Measurements from ENCODE around the gene ZFP36L1.

DNA sequence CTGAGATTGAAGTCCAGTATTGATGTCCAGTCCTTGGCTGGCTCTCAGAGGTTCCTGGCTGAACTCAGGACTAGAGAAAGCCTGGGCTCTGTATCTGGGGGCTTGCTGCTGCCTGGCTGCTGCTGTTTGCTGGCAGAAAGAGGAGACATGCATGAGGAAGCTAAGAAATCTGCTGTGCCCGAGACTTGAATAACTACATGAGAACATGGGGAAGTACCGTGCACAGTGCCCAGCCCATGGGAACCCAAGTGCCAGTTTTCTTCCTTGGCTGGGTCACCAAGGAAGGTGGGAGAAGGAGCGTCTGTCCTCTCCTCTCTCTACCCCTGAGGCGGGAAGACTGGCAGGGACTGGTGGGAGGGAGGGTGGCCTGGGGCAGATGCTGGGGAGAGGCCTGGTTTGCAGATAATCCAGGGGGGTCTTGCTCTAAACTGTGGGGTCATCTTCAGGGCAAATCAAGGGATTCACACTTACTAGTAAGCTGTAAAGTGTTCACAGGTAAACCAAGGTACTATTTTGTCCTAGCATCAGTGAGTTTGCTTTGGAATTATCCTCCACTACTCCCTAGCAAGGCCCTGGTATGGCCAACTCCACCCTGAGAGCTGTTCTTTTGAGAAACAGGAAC is 13.8 kb upstream of the ZFP36L1 start:
- TF ChIP-seq POLR2AphosphoS5 (IDR thresholded peaks at IDR 0.05; ENCODE audit: borderline replicate concordance, low read depth, low read length) (no peak), EZH2 (IDR thresholded peaks at IDR 0.05) (no peak)

Measured in SK-N-MC (cell line).